Neural cell (in vitro differentiated cells): Measurements from ENCODE around the gene PLPP3.

ENCODE experiments used
- EP300 ChIP-seq: fragments of 450-650 bp; conservative IDR thresholded peaks from 2 replicates; pipeline ENCODE4 v1.6.1; 2014; ENCODE audit warnings: antibody characterized with exemption, mild to moderate bottlenecking, moderate library complexity; ENCODE audit not compliant: poor library complexity, severe bottlenecking
- TF ChIP-seq, protein P1 (sequence below): fragments of 450-650 bp; IDR thresholded peaks from 2 replicates; pipeline ENCODE4 v1.5.1; 2014; ENCODE audit warnings: antibody characterized with exemption, mild to moderate bottlenecking, moderate library complexity; ENCODE audit not compliant: poor library complexity, severe bottlenecking

DNA sequence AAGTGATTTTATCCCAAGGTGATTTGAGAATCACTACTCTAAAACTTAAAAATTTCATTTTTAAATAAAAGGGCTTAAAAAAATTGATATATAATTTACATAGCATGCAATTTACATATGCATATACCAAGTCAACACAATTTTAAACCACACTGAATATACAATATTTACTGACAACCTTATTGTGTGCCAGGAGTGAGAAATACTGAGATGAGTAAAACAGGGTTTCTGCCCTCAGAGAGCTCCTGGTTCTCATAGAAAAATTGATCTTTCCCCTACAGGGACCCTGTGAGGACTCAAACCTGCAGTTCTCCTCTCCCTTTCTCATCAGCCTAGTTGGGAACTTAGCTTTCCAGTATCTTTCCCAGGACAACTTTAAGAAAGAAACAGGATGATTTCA, 27.0 kb downstream of the PLPP3 start:
- TF ChIP-seq, protein P1, sequence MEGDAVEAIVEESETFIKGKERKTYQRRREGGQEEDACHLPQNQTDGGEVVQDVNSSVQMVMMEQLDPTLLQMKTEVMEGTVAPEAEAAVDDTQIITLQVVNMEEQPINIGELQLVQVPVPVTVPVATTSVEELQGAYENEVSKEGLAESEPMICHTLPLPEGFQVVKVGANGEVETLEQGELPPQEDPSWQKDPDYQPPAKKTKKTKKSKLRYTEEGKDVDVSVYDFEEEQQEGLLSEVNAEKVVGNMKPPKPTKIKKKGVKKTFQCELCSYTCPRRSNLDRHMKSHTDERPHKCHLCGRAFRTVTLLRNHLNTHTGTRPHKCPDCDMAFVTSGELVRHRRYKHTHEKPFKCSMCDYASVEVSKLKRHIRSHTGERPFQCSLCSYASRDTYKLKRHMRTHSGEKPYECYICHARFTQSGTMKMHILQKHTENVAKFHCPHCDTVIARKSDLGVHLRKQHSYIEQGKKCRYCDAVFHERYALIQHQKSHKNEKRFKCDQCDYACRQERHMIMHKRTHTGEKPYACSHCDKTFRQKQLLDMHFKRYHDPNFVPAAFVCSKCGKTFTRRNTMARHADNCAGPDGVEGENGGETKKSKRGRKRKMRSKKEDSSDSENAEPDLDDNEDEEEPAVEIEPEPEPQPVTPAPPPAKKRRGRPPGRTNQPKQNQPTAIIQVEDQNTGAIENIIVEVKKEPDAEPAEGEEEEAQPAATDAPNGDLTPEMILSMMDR, result no peak
- TF ChIP-seq EP300, result no peak
